PFSK-1 (cell line): ENCODE results near the gene IPCEF1.

ENCODE experiments used
- FOXP2 ChIP-seq: optimal IDR thresholded peaks from 2 replicates; pipeline ENCODE3; 2011; ENCODE audit warnings: borderline replicate concordance, control low read depth, inconsistent platforms; ENCODE audit not compliant: insufficient read depth; ENCODE audit errors: extremely low read length, extremely low read depth
- POLR2AphosphoS5 ChIP-seq: IDR thresholded peaks from 2 replicates; pipeline ENCODE4 v1.6.1; 2012; ENCODE audit warnings: low read depth, mild to moderate bottlenecking, control low read depth, low read length, moderate library complexity
- SIN3A ChIP-seq: IDR thresholded peaks from 2 replicates; pipeline ENCODE4 v1.6.1; 2012; ENCODE audit warnings: mild to moderate bottlenecking, low read length, moderate library complexity, borderline replicate concordance; ENCODE audit not compliant: insufficient read depth
- TAF1 ChIP-seq: IDR thresholded peaks from 2 replicates; pipeline ENCODE4 v1.6.1; 2012; ENCODE audit warnings: low read length, control low read depth, borderline replicate concordance; ENCODE audit not compliant: insufficient read depth
- TF ChIP-seq, protein P1 (sequence below), 2 experiments: IDR thresholded peaks; 2 replicates each; pipeline versions ENCODE4 v1.6.1 to v1.8.0; 2011 to 2012; ENCODE audit warnings: low read depth in 2 of 2, low read length in 2 of 2, control low read depth in 1 of 2, inconsistent platforms in 1 of 2, mild to moderate bottlenecking in 1 of 2, moderate library complexity in 1 of 2; ENCODE audit not compliant: insufficient read depth in 1 of 2

The IPCEF1 gene

DNA sequence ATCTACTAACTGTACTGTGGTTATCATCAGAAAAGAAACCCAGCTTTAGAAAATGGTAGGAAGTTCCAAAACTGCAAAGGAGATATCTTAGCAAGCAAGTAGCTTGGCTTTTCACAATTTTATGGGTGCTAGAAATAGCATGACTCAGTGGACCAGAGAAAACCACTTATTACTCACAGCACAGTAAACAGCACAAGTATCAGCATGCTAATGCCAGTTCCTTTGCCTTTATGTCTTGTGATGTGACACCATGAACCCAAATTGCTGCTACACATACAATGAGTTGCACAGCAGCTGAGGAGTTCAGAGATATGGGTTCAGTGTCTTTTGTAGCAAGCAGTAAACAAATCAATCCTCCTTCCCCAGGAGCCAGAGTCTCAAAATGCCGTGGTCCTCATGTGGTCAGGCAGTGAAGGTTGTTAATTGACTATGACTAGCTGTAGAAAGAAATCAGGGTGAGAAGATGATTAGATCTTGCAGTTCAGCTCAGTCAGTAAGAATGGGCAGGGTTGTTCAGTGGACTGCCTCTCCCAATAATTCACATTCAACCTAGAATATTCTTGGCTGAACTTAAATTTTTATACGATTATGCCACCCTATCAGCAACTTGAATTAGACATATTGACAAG is 244.3 kb downstream of the IPCEF1 start:
- TF ChIP-seq, protein P1, sequence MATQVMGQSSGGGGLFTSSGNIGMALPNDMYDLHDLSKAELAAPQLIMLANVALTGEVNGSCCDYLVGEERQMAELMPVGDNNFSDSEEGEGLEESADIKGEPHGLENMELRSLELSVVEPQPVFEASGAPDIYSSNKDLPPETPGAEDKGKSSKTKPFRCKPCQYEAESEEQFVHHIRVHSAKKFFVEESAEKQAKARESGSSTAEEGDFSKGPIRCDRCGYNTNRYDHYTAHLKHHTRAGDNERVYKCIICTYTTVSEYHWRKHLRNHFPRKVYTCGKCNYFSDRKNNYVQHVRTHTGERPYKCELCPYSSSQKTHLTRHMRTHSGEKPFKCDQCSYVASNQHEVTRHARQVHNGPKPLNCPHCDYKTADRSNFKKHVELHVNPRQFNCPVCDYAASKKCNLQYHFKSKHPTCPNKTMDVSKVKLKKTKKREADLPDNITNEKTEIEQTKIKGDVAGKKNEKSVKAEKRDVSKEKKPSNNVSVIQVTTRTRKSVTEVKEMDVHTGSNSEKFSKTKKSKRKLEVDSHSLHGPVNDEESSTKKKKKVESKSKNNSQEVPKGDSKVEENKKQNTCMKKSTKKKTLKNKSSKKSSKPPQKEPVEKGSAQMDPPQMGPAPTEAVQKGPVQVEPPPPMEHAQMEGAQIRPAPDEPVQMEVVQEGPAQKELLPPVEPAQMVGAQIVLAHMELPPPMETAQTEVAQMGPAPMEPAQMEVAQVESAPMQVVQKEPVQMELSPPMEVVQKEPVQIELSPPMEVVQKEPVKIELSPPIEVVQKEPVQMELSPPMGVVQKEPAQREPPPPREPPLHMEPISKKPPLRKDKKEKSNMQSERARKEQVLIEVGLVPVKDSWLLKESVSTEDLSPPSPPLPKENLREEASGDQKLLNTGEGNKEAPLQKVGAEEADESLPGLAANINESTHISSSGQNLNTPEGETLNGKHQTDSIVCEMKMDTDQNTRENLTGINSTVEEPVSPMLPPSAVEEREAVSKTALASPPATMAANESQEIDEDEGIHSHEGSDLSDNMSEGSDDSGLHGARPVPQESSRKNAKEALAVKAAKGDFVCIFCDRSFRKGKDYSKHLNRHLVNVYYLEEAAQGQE (IDR thresholded peaks at IDR 0.05; ENCODE audit: insufficient read depth in 1 of 2, low read depth in 2 of 2, low read length in 2 of 2), result no peak
- no peak for TF ChIP-seq POLR2AphosphoS5
- TF ChIP-seq SIN3A, result no peak
- no peak for TF ChIP-seq TAF1
- no peak for TF ChIP-seq FOXP2

DNA sequence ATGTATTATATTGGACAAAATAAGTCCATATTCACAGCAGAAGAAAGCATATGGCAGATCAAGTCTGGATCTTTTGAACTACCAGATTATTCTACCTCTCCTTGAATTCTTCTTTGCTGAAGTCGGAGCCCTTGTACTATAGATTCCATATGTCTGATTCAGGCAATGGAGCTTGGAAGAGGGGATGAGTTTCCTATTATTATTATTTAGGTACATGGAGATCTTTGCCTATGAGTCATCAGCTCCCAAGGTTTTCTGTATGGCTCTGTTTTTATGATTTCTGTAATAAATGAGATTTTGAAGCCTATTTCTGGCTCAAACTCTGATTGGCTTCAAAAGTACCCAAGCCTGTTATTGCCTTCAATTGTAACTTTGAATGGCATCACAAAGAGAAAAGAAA is 245.6 kb downstream of the IPCEF1 start:
- TF ChIP-seq FOXP2, result no peak
- TF ChIP-seq, protein P1 (IDR thresholded peaks at IDR 0.05; ENCODE audit: insufficient read depth in 1 of 2, low read depth in 2 of 2, low read length in 2 of 2), result no peak
- no peak for TF ChIP-seq TAF1
- TF ChIP-seq SIN3A, result no peak
- TF ChIP-seq POLR2AphosphoS5, result no peak

DNA sequence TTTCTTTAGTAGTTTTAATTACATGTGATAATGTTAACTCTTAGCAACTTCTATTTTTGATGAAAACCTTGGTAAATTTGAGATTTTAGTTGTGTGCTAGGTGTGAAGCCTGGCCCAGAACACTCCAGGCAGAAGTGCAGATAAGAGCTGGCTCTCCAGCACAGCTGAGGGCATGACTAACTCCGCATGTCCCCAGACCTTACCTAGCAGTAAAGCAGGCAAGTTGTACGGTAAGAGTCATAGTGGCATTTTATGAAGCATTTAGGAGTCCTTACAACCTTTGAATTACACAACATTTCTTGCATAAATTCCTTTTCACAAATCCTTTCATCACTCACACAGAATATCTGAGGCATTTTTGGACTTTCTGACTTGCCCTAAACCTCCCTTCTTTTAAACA is 250.4 kb downstream of the IPCEF1 start:
- TF ChIP-seq, protein P1 (IDR thresholded peaks at IDR 0.05; ENCODE audit: insufficient read depth in 1 of 2, low read depth in 2 of 2, low read length in 2 of 2), result no peak
- no peak for TF ChIP-seq SIN3A
- TF ChIP-seq POLR2AphosphoS5, result no peak
- TF ChIP-seq TAF1, result no peak
- TF ChIP-seq FOXP2, result no peak
